IMR-90 (cell line): Measurements from ENCODE around the gene LANCL3. TPM values are rescaled to one million over a fixed set of nuclear protein-coding genes. Genes with fewer than 3 reads are reported as not detected.

ENCODE experiments used
- ATAC-seq: fragments of 200-7000 bp; cut with Tn5 transposase; 2 replicates; pipeline ENCODE4 v1.9.1; 2020; ENCODE audit warnings: low read depth, mild to moderate bottlenecking, moderate library complexity
- BruUV-seq: library from RNA; stranded (reverse); fragments of 400-500 nt; replicated peaks from 2 replicates; lab custom pipeline; 2021; lab: Mats Ljungman, UMichigan
- CTCF ChIA-PET: fragments of 300-600 bp; formaldehyde crosslinking; extraction: SDS; loops from one replicate; lab custom pipeline; 2021; ENCODE audit warnings: antibody characterized with exemption; lab: Yijun Ruan, JAX
- POLR2A ChIA-PET: fragments of 300-600 bp; sonication (Branson Sonifier 250); formaldehyde crosslinking; loops from one replicate; lab custom pipeline; 2022; ENCODE audit warnings: antibody characterized with exemption; ENCODE audit not compliant: unreplicated experiment; lab: Charles Lee
- DNase-seq: peaks from one replicate; pipeline ENCODE4 v3.0.0; 2013
- H2AFZ ChIP-seq: replicated peaks from 2 replicates; pipeline ENCODE3; 2013; ENCODE audit warnings: low read length, mild to moderate bottlenecking; ENCODE audit not compliant: poor library complexity
- H2AK5ac ChIP-seq: 2 replicates; pipeline ENCODE4 v1.6.1; 2013; ENCODE audit warnings: low read depth, low read length, inconsistent platforms
- H2AK9ac ChIP-seq: replicated peaks from 2 replicates; pipeline ENCODE3; 2013; ENCODE audit warnings: mild to moderate bottlenecking, low read depth, low read length, moderate library complexity; ENCODE audit not compliant: poor library complexity
- H2BK120ac ChIP-seq: 2 replicates; pipeline ENCODE4 v1.6.1; 2013; ENCODE audit warnings: low read depth, low read length, inconsistent platforms
- H2BK15ac ChIP-seq: 3 replicates; pipeline ENCODE4 v1.6.1; 2013; ENCODE audit warnings: low read depth, low read length, inconsistent platforms
- H2BK20ac ChIP-seq: 2 replicates; pipeline ENCODE4 v1.6.1; 2013; ENCODE audit warnings: low read depth, mild to moderate bottlenecking, inconsistent platforms, low read length, moderate library complexity
- H2BK5ac ChIP-seq: 2 replicates; pipeline ENCODE4 v1.6.1; 2013; ENCODE audit warnings: mild to moderate bottlenecking, low read depth, low read length, inconsistent platforms; ENCODE audit not compliant: poor library complexity, severe bottlenecking
- H3K14ac ChIP-seq: replicated peaks from 2 replicates; pipeline ENCODE4 v1.6.1; 2013; ENCODE audit warnings: low read depth, low read length, inconsistent platforms
- H3K18ac ChIP-seq: 2 replicates; pipeline ENCODE4 v1.6.1; 2013; ENCODE audit warnings: low read depth, low read length, control low read depth
- H3K23ac ChIP-seq: 2 replicates; pipeline ENCODE4 v1.6.1; 2013; ENCODE audit warnings: low read depth, low read length, inconsistent platforms
- H3K27ac ChIP-seq: 2 replicates; pipeline ENCODE4 v1.5.1; 2013; ENCODE audit warnings: mild to moderate bottlenecking, control low read depth, low read length; ENCODE audit not compliant: insufficient read depth
- H3K27me3 ChIP-seq: 2 replicates; pipeline ENCODE4 v1.6.1; 2013; ENCODE audit warnings: low read length; ENCODE audit not compliant: control insufficient read depth, insufficient read depth
- H3K36me3 ChIP-seq: 2 replicates; pipeline ENCODE4 v1.6.1; 2013; ENCODE audit warnings: low read length, mixed read lengths; ENCODE audit not compliant: control insufficient read depth, insufficient read depth
- H3K4ac ChIP-seq: 2 replicates; pipeline ENCODE4 v1.6.1; 2013; ENCODE audit warnings: low read depth, low read length, inconsistent platforms
- H3K4me1 ChIP-seq: 2 replicates; pipeline ENCODE4 v1.6.1; 2013; ENCODE audit warnings: low read length, mixed read lengths; ENCODE audit not compliant: control insufficient read depth, insufficient read depth
- H3K4me2 ChIP-seq: 2 replicates; pipeline ENCODE4 v1.6.1; 2013; ENCODE audit warnings: low read depth, mild to moderate bottlenecking, control low read depth, low read length, moderate library complexity
- H3K4me3 ChIP-seq: 2 replicates; pipeline ENCODE4 v1.5.1; 2013; ENCODE audit warnings: low read depth, mild to moderate bottlenecking, control low read depth, low read length, moderate library complexity; ENCODE audit not compliant: insufficient read depth
- H3K56ac ChIP-seq: 2 replicates; pipeline ENCODE4 v1.6.1; 2013; ENCODE audit warnings: low read length, inconsistent platforms; ENCODE audit not compliant: insufficient read depth; ENCODE audit errors: extremely low read depth
- H3K79me1 ChIP-seq, 2 experiments: 2 replicates each; pipeline ENCODE4 v1.6.1; 2013; ENCODE audit warnings: low read length in 2 of 2, inconsistent platforms in 1 of 2, low read depth in 1 of 2
- H3K9ac ChIP-seq: 2 replicates; pipeline ENCODE4 v1.6.1; 2013; ENCODE audit warnings: low read depth, low read length, control low read depth
- H3K9me1 ChIP-seq: 2 replicates; pipeline ENCODE4 v1.6.1; 2013; ENCODE audit warnings: low read length, inconsistent platforms; ENCODE audit not compliant: insufficient read depth
- H3K9me3 ChIP-seq: 2 replicates; pipeline ENCODE4 v1.6.1; 2013; ENCODE audit warnings: low read length; ENCODE audit not compliant: control insufficient read depth, insufficient read depth
- H4K20me1 ChIP-seq: 2 replicates; pipeline ENCODE4 v1.6.1; 2013; ENCODE audit warnings: low read length, inconsistent platforms; ENCODE audit not compliant: insufficient read depth
- H4K5ac ChIP-seq: 2 replicates; pipeline ENCODE4 v1.6.1; 2013; ENCODE audit warnings: mild to moderate bottlenecking, low read depth, low read length, control low read depth
- H4K8ac ChIP-seq, 2 experiments: 2 replicates each; pipeline ENCODE4 v1.6.1; 2013; ENCODE audit warnings: low read depth in 2 of 2, low read length in 2 of 2, control low read depth in 1 of 2, inconsistent platforms in 1 of 2
- H4K91ac ChIP-seq: 2 replicates; pipeline ENCODE4 v1.6.1; 2013; ENCODE audit warnings: low read depth, low read length, inconsistent platforms; ENCODE audit not compliant: insufficient read depth
- BHLHE40 ChIP-seq: fragments of 150-350 bp; IDR thresholded peaks from 2 replicates; pipeline ENCODE4 v1.6.1; 2016; ENCODE audit warnings: mild to moderate bottlenecking, low read depth, low read length
- CEBPB ChIP-seq: IDR thresholded peaks from 2 replicates; pipeline ENCODE4 v1.6.1; 2012; ENCODE audit warnings: low read depth, low read length, improper control_type of control experiment
- CHD1 ChIP-seq: IDR thresholded peaks from 2 replicates; pipeline ENCODE4 v1.6.1; 2012; ENCODE audit warnings: low read depth, low read length, improper control_type of control experiment
- FOS ChIP-seq: fragments of 150-350 bp; IDR thresholded peaks from 2 replicates; pipeline ENCODE4 v1.6.1; 2016; ENCODE audit warnings: low read depth, low read length
- MAFK ChIP-seq: IDR thresholded peaks from 2 replicates; pipeline ENCODE4 v1.6.1; 2012; ENCODE audit warnings: low read depth, low read length, improper control_type of control experiment
- MAZ ChIP-seq: IDR thresholded peaks from 2 replicates; pipeline ENCODE4 v1.6.1; 2012; ENCODE audit warnings: low read depth, mild to moderate bottlenecking, low read length, improper control_type of control experiment, moderate library complexity, borderline replicate concordance
- MXI1 ChIP-seq: IDR thresholded peaks from 2 replicates; pipeline ENCODE4 v1.6.1; 2012; ENCODE audit warnings: low read depth, mild to moderate bottlenecking, low read length, moderate library complexity, borderline replicate concordance
- NFE2L2 ChIP-seq: fragments of 150-350 bp; IDR thresholded peaks from 2 replicates; pipeline ENCODE4 v1.6.1; 2016; ENCODE audit warnings: low read depth, mild to moderate bottlenecking, low read length
- POLR2A ChIP-seq: IDR thresholded peaks from 2 replicates; pipeline ENCODE4 v1.6.1; 2012; ENCODE audit warnings: mild to moderate bottlenecking, low read depth, low read length
- RAD21 ChIP-seq: IDR thresholded peaks from 2 replicates; pipeline ENCODE4 v1.6.1; 2012; ENCODE audit warnings: low read length, improper control_type of control experiment
- RCOR1 ChIP-seq: IDR thresholded peaks from 2 replicates; pipeline ENCODE4 v1.6.1; 2012; ENCODE audit warnings: mild to moderate bottlenecking, low read length, improper control_type of control experiment; ENCODE audit not compliant: insufficient replicate concordance
- RFX5 ChIP-seq: IDR thresholded peaks from 2 replicates; pipeline ENCODE4 v1.8.0; 2012; ENCODE audit warnings: low read depth, mild to moderate bottlenecking, low read length, moderate library complexity
- SMC3 ChIP-seq: fragments of 150-350 bp; IDR thresholded peaks from 2 replicates; pipeline ENCODE4 v1.6.1; 2016; ENCODE audit warnings: low read depth, mild to moderate bottlenecking, antibody characterized with exemption, low read length, moderate library complexity
- USF2 ChIP-seq: fragments of 150-350 bp; IDR thresholded peaks from 2 replicates; pipeline ENCODE4 v1.6.1; 2017; ENCODE audit warnings: mild to moderate bottlenecking, antibody characterized with exemption, low read length, low read depth
- WGBS, 2 experiments: methylation state at CpG; one replicate each; pipeline versions ENCODE4 v1.1.5 to v1.1.7; 2013; ENCODE audit warnings: missing lambda C conversion rate in 2 of 2; ENCODE audit not compliant: insufficient read length in 1 of 2; ENCODE audit errors: extremely low coverage in 2 of 2; 5-methylcytosine and 5-hydroxymethylcytosine counted together
- dilution Hi-C: fragments of 300-500 bp; cut with HindIII; formaldehyde crosslinking; loops from one replicate; pipeline ENCODE4 v1.14.3; 2018; ENCODE audit warnings: low sequenced_read_pairs; ENCODE audit not compliant: unreplicated experiment
- in situ Hi-C: fragments of 300-500 bp; cut with MboI; formaldehyde crosslinking; loops from 3 replicates; pipeline ENCODE4 v1.14.3; 2019; ENCODE audit warnings: low sequenced_read_pairs, inconsistent platforms, mixed read lengths
- intact Hi-C: fragments of 100-400 bp; cut with micrococcal nuclease; formaldehyde crosslinking; loops from 2 replicates; pipeline ENCODE4 v1.10.0; 2022
- polyA plus RNA-seq, 3 experiments: library from polyadenylated mRNA; depleted of rRNA; stranded (reverse); fragments of >200 nt; gene quantifications; 2 replicates each; pipeline ENCODE4 v1.2.3, GENCODE V29; 2012; ENCODE audit warnings: low replicate concordance in 1 of 3
- total RNA-seq: library from RNA; depleted of rRNA; stranded (reverse); fragments of >200 nt; gene quantifications from 2 replicates; pipeline ENCODE4 v1.2.3, GENCODE V29; 2012
- TF ChIP-seq, protein P1 (sequence below): conservative IDR thresholded peaks from 2 replicates; pipeline ENCODE4 v1.5.1; 2012; ENCODE audit warnings: mild to moderate bottlenecking, low read depth, low read length, improper control_type of control experiment
- TF ChIP-seq, protein P2 (sequence below): fragments of 150-350 bp; IDR thresholded peaks from 2 replicates; pipeline ENCODE4 v1.6.1; 2016; ENCODE audit warnings: low read depth, mild to moderate bottlenecking, low read length, moderate library complexity, borderline replicate concordance

LANCL3 gene
- total and polyA plus RNA-seq, 2 of the 4 experiments (the other 2 are of a cell fraction) = not detected

DNA sequence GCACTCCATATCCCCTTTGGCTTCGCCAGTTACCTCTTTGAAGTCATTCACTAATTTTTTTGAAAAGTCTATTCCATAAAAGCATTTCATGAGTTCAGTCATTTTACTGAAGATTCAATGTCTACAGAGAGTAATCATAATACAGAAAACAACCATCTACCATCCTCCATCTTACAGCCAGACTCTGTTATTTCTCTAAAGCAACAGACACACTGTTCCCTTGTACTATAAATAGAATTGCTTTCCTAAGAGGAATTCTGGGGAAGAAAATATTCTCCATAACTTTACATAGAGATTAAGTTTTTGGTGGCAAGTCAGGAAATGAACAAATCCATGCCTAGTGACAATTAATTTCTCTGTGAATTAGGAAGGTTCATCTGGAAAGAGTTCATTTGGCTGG is 151.1 kb downstream of the LANCL3 start:
- Histone ChIP-seq H2AFZ (no peak overlapping the region), H2AK5ac (no peak overlapping the region), H3K18ac (no peak overlapping the region), H4K20me1 (no peaks in the 10 kb centered on the region), H3K27me3 (no peaks in the 10 kb centered on the region), H3K27ac (no peak overlapping the region), H4K91ac (no peak overlapping the region), H3K56ac (no peak overlapping the region), H3K36me3 (no peaks in the 10 kb centered on the region), H2AK9ac (no peak overlapping the region), H3K9me3 (no peaks in the 10 kb centered on the region), H2BK120ac (no peak overlapping the region), H2BK15ac (no peak overlapping the region), H3K9me1 (no peaks in the 10 kb centered on the region), H3K4ac (no peak overlapping the region), H3K14ac (no peak overlapping the region), H4K8ac (no peak overlapping the region), H2BK20ac (no peak overlapping the region), H4K5ac (no peak overlapping the region), H3K4me1 (no peaks in the 10 kb centered on the region), H3K4me3 (no peak overlapping the region), H3K4me2 (no peak overlapping the region), H2BK5ac (no peak overlapping the region), H3K23ac (no peak overlapping the region), H3K79me1 (no peaks in the 10 kb centered on the region), H3K9ac (no peak overlapping the region)
- BruUV-seq = no TSS peak
- in situ Hi-C loops (no loop called here), dilution Hi-C loops (no loop called here), intact Hi-C loops (no loop called here)
- TF ChIP-seq CHD1 (no peak), MAZ (no peak), CEBPB (no peak), POLR2A (no peak), NFE2L2 (no peak), MAFK (no peak), RAD21 (no peak), RCOR1 (no peak), FOS (no peak), USF2 (no peak), RFX5 (no peak), SMC3 (no peak), BHLHE40 (no peak), MXI1 (no peak)
- TF ChIP-seq, protein P1, sequence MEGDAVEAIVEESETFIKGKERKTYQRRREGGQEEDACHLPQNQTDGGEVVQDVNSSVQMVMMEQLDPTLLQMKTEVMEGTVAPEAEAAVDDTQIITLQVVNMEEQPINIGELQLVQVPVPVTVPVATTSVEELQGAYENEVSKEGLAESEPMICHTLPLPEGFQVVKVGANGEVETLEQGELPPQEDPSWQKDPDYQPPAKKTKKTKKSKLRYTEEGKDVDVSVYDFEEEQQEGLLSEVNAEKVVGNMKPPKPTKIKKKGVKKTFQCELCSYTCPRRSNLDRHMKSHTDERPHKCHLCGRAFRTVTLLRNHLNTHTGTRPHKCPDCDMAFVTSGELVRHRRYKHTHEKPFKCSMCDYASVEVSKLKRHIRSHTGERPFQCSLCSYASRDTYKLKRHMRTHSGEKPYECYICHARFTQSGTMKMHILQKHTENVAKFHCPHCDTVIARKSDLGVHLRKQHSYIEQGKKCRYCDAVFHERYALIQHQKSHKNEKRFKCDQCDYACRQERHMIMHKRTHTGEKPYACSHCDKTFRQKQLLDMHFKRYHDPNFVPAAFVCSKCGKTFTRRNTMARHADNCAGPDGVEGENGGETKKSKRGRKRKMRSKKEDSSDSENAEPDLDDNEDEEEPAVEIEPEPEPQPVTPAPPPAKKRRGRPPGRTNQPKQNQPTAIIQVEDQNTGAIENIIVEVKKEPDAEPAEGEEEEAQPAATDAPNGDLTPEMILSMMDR = no peak
- TF ChIP-seq, protein P2, sequence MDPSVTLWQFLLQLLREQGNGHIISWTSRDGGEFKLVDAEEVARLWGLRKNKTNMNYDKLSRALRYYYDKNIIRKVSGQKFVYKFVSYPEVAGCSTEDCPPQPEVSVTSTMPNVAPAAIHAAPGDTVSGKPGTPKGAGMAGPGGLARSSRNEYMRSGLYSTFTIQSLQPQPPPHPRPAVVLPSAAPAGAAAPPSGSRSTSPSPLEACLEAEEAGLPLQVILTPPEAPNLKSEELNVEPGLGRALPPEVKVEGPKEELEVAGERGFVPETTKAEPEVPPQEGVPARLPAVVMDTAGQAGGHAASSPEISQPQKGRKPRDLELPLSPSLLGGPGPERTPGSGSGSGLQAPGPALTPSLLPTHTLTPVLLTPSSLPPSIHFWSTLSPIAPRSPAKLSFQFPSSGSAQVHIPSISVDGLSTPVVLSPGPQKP = no peak
- ChIA-PET CTCF (no interaction called here), POLR2A (no interaction called here)
- WGBS, 2 experiments = 17% methylated on average over 1 of the region's 1 CpG; no CpG with 5 or more reads in 1 of the 2 experiments
- ATAC-seq = no peak
- DNase-seq = no peak
